ENCODE data around the gene ABITRAM.
A peak's percentile ranks its signal among the peaks of the same experiment; 100 is the strongest.

- TF ChIP-seq CTCF (IDR thresholded peaks at IDR 0.05; ENCODE audit: low read depth, low read length) (peak; percentile 65), EZH2phosphoT487 (IDR thresholded peaks at IDR 0.05; ENCODE audit: low read depth) (no peak)
These were observed 19.9 kb downstream of the ABITRAM start for GRCh38 chr9:108953983-108954574.
